H1 (cell line): ENCODE measurements around the gene BEST1. TPM values are rescaled to one million over a fixed set of nuclear protein-coding genes. Genes with fewer than 3 reads are reported as not detected.

Experiments
- CTCF ChIA-PET: fragments of 300-600 bp; sonication (Branson Sonifier 250); formaldehyde crosslinking; loops from one replicate; lab custom pipeline; 2021; ENCODE audit not compliant: partially characterized antibody; lab: Charles Lee
- POLR2A ChIA-PET: fragments of 300-600 bp; sonication (Branson Sonifier 250); formaldehyde crosslinking; loops from one replicate; lab custom pipeline; 2021; ENCODE audit warnings: inconsistent platforms; ENCODE audit not compliant: partially characterized antibody; lab: Charles Lee
- DNase-seq, 2 experiments: peaks; one replicate each; pipeline versions ENCODE4 v3.0.0 to v3.0.0-alpha.2; 2010 to 2022; ENCODE audit warnings: low spot score in 2 of 2, low read depth in 1 of 2, mixed read lengths in 1 of 2
- FAIRE-seq: peaks from 2 replicates; lab custom pipeline; 2011; peaks lifted over from hg19 to GRCh38; lab: Jason Lieb, UNC
- H2AFZ ChIP-seq: 2 replicates; pipeline ENCODE4 v1.8.1; 2012; ENCODE audit warnings: low read length, inconsistent platforms
- H2AK5ac ChIP-seq: 2 replicates; pipeline ENCODE4 v1.6.1; 2013; ENCODE audit warnings: low read depth, low read length
- H2BK120ac ChIP-seq: replicated peaks from 2 replicates; pipeline ENCODE3; 2013; ENCODE audit warnings: low read depth, low read length, inconsistent platforms
- H2BK12ac ChIP-seq: 2 replicates; pipeline ENCODE4 v1.6.1; 2013; ENCODE audit warnings: low read depth, low read length
- H2BK15ac ChIP-seq: 2 replicates; pipeline ENCODE4 v1.6.1; 2013; ENCODE audit warnings: low read length
- H2BK20ac ChIP-seq: 2 replicates; pipeline ENCODE4 v1.6.1; 2013; ENCODE audit warnings: low read length
- H2BK5ac ChIP-seq: 2 replicates; pipeline ENCODE4 v1.6.1; 2013; ENCODE audit warnings: low read depth, low read length
- H3K14ac ChIP-seq: 2 replicates; pipeline ENCODE4 v1.6.1; 2013; ENCODE audit warnings: inconsistent platforms; ENCODE audit not compliant: insufficient read length
- H3K18ac ChIP-seq: 2 replicates; pipeline ENCODE4 v1.6.1; 2013; ENCODE audit warnings: low read length; ENCODE audit errors: extremely low read depth
- H3K23ac ChIP-seq: 2 replicates; pipeline ENCODE4 v1.6.1; 2013; ENCODE audit warnings: inconsistent platforms; ENCODE audit not compliant: insufficient read length
- H3K23me2 ChIP-seq: 2 replicates; pipeline ENCODE4 v1.6.1; 2013; ENCODE audit warnings: low read depth, low read length
- H3K27ac ChIP-seq: 2 replicates; pipeline ENCODE4 v1.6.1; 2011; ENCODE audit warnings: low read depth, low read length, inconsistent platforms
- H3K27me3 ChIP-seq, 4 experiments: replicated peaks in 1 of 4; 1 replicate in 1 of 4; 2 replicates in 3 of 4; pipeline versions ENCODE4 v1.6.1 to v1.8.1; 2011 to 2013; ENCODE audit warnings: low read length in 3 of 4, mild to moderate bottlenecking in 3 of 4, inconsistent platforms in 2 of 4, mixed read lengths in 2 of 4, moderate library complexity in 1 of 4; ENCODE audit not compliant: control insufficient read depth in 3 of 4, insufficient read depth in 3 of 4; ENCODE audit errors: extremely low read depth in 1 of 4
- H3K36me3 ChIP-seq, 4 experiments: 2 replicates each; pipeline versions ENCODE4 v1.6.1 to v1.8.1; 2011 to 2013; ENCODE audit warnings: mild to moderate bottlenecking in 4 of 4, low read length in 3 of 4, moderate library complexity in 2 of 4, control low read depth in 1 of 4, inconsistent platforms in 1 of 4; ENCODE audit not compliant: insufficient read depth in 4 of 4, control insufficient read depth in 2 of 4
- H3K4ac ChIP-seq: replicated peaks from 2 replicates; pipeline ENCODE3; 2013; ENCODE audit warnings: low read length, low read depth, mixed read lengths, inconsistent platforms; ENCODE audit not compliant: insufficient read length
- H3K4me1 ChIP-seq, 4 experiments: replicated peaks in 1 of 4; 1 replicate in 1 of 4; 2 replicates in 3 of 4; pipeline versions ENCODE4 v1.6.1 to v1.8.1; 2011 to 2013; ENCODE audit warnings: low read length in 3 of 4, inconsistent platforms in 2 of 4, mixed read lengths in 1 of 4; ENCODE audit not compliant: insufficient read depth in 4 of 4, control insufficient read depth in 3 of 4
- H3K4me2 ChIP-seq, 2 experiments: 2 replicates each; pipeline versions ENCODE4 v1.6.1 to v1.8.1; 2011 to 2013; ENCODE audit warnings: low read depth in 2 of 2, low read length in 2 of 2, control low read depth in 1 of 2, inconsistent platforms in 1 of 2, mild to moderate bottlenecking in 1 of 2; ENCODE audit not compliant: insufficient read depth in 1 of 2
- H3K4me3 ChIP-seq, 4 experiments: fragments of 200-600, 300-600 bp in 1 of 4; sonication (generic), shearing (Covaris generic), sonication (Bioruptor Twin) in 1 of 4; 2 replicates each; pipeline versions ENCODE4 v1.5.1 to v1.8.1; 2011 to 2016; ENCODE audit warnings: low read length in 4 of 4, low read depth in 3 of 4, control low read depth in 2 of 4, inconsistent platforms in 2 of 4, mild to moderate bottlenecking in 2 of 4, mixed read lengths in 1 of 4, moderate library complexity in 1 of 4; ENCODE audit not compliant: insufficient read depth in 2 of 4; ENCODE audit errors: extremely low read depth in 1 of 4
- H3K56ac ChIP-seq: replicated peaks from 2 replicates; pipeline ENCODE3; 2013; ENCODE audit warnings: low read depth, mild to moderate bottlenecking, mixed read lengths, low read length, inconsistent platforms; ENCODE audit not compliant: insufficient read length
- H3K79me1 ChIP-seq: 2 replicates; pipeline ENCODE4 v1.6.1; 2013; ENCODE audit warnings: low read depth, low read length, control low read depth
- H3K79me2 ChIP-seq, 2 experiments: 2 replicates each; pipeline versions ENCODE4 v1.6.1 to v1.8.1; 2012 to 2013; ENCODE audit warnings: low read length in 2 of 2, mild to moderate bottlenecking in 2 of 2, inconsistent platforms in 1 of 2; ENCODE audit not compliant: insufficient read depth in 2 of 2, control insufficient read depth in 1 of 2
- H3K9ac ChIP-seq, 4 experiments: replicated peaks in 1 of 4; 1 replicate in 1 of 4; 2 replicates in 3 of 4; pipeline versions ENCODE4 v1.6.1 to v1.8.1; 2011 to 2013; ENCODE audit warnings: low read depth in 3 of 4, low read length in 3 of 4, control low read depth in 2 of 4, mild to moderate bottlenecking in 2 of 4, moderate library complexity in 2 of 4, inconsistent platforms in 1 of 4; ENCODE audit errors: extremely low read depth in 1 of 4
- H3K9me3 ChIP-seq, 2 experiments: 2 replicates each; pipeline versions ENCODE4 v1.6.1 to v1.8.1; 2012 to 2013; ENCODE audit warnings: mild to moderate bottlenecking in 2 of 2, moderate library complexity in 2 of 2, control low read depth in 1 of 2, inconsistent platforms in 1 of 2, low read depth in 1 of 2, low read length in 1 of 2, mixed read lengths in 1 of 2; ENCODE audit not compliant: insufficient read depth in 2 of 2
- H4K20me1 ChIP-seq, 2 experiments: replicated peaks in 1 of 2; 2 replicates each; pipeline versions ENCODE3 to v1.8.1; 2011 to 2013; ENCODE audit warnings: inconsistent platforms in 2 of 2, low read length in 2 of 2, mild to moderate bottlenecking in 1 of 2; ENCODE audit not compliant: insufficient read depth in 2 of 2, control insufficient read depth in 1 of 2
- H4K5ac ChIP-seq: 2 replicates; pipeline ENCODE4 v1.6.1; 2013; ENCODE audit warnings: low read length, low read depth, mixed read lengths, inconsistent platforms; ENCODE audit not compliant: insufficient read length
- H4K8ac ChIP-seq: 2 replicates; pipeline ENCODE4 v1.8.0; 2013; ENCODE audit warnings: mild to moderate bottlenecking, moderate library complexity, low read length, inconsistent platforms; ENCODE audit not compliant: insufficient read depth; ENCODE audit errors: extremely low read depth
- H4K91ac ChIP-seq: replicated peaks from 2 replicates; pipeline ENCODE3; 2013; ENCODE audit warnings: low read length, mixed read lengths, inconsistent platforms; ENCODE audit not compliant: insufficient read length
- PHF8 ChIP-seq: fragments of 200-600 bp; sonication (generic); conservative IDR thresholded peaks from 2 replicates; pipeline ENCODE4 v1.7.1; 2012; ENCODE audit warnings: low read depth, mild to moderate bottlenecking, inconsistent platforms, low read length, moderate library complexity
- POLR2A ChIP-seq, 2 experiments: IDR thresholded peaks; 1 replicate in 1 of 2; 2 replicates in 1 of 2; pipeline ENCODE4 v1.6.1; 2011; ENCODE audit warnings: low read depth in 2 of 2, low read length in 2 of 2, mild to moderate bottlenecking in 2 of 2; ENCODE audit errors: control extremely low read depth in 1 of 2
- POLR2AphosphoS5 ChIP-seq: IDR thresholded peaks from 2 replicates; pipeline ENCODE4 v1.6.1; 2011; ENCODE audit warnings: low read depth, low read length
- RFX5 ChIP-seq: IDR thresholded peaks from 2 replicates; pipeline ENCODE4 v1.6.1; 2011; ENCODE audit warnings: low read depth, low read length, improper control_type of control experiment, borderline replicate concordance
- WGBS, 2 experiments: shearing (Covaris generic) in 1 of 2; methylation state at CpG; one replicate each; pipeline versions ENCODE4 v1.1.6 to v1.1.7; 2013 to 2015; ENCODE audit warnings: low lambda C conversion rate in 2 of 2, mixed read lengths in 2 of 2, inconsistent platforms in 1 of 2, low coverage in 1 of 2, missing lambda C conversion rate in 1 of 2; ENCODE audit not compliant: insufficient replicate concordance in 2 of 2, insufficient coverage in 1 of 2, insufficient read length in 1 of 2; ENCODE audit errors: extremely low coverage in 1 of 2, missing lambda C conversion rate in 1 of 2; 5-methylcytosine and 5-hydroxymethylcytosine counted together
- polyA plus RNA-seq, 7 experiments: library from polyadenylated mRNA; depleted of rRNA in 3 of 7; stranded (reverse) in 5 of 7; unstranded in 2 of 7; fragments of >200 nt in 5 of 7; fragments of 200-250 nt in 2 of 7; gene quantifications; 1 replicate in 5 of 7; 2 replicates in 1 of 7; 4 replicates in 1 of 7; pipeline versions ENCODE4 v1.2.1 to v1.2.3, GENCODE V29; 2011 to 2013; ENCODE audit warnings: missing spikeins in 2 of 7, mixed read lengths in 2 of 7
- total RNA-seq: library from RNA; stranded (reverse); fragmentation: NEBNext Ultra II Directional; extraction: Animal tissue kit (Norgen Biotek cat#: 25700); gene quantifications from 2 replicates; pipeline ENCODE4 v1.2.1, GENCODE V29; 2021

The BEST1 gene
- total and polyA plus RNA-seq, 2 of the 8 experiments (the other 6 are each of a cell fraction or from before 2014, with no cell fraction given), result 0.22 to 0.62 TPM

- H3K4me3 ChIP-seq, result no peak overlapping the region
- H3K79me2 ChIP-seq, result no peaks in the 10 kb centered on the region
- 93% methylated on average over 3 of the region's 3 CpGs; no CpG with 5 or more reads in 1 of the 2 experiments for WGBS, 2 experiments
- H3K23ac ChIP-seq, result no peak overlapping the region
- H3K79me1 ChIP-seq, result no peaks in the 10 kb centered on the region
- no peaks in the 10 kb centered on the region for H3K27me3 ChIP-seq
- H3K9ac ChIP-seq, result no peak overlapping the region
- no peak overlapping the region for H3K4ac ChIP-seq
- H4K91ac ChIP-seq, result no peak overlapping the region
- H3K27ac ChIP-seq, result no peak overlapping the region
- H3K4me2 ChIP-seq, result no peak overlapping the region
- POLR2A ChIA-PET, result interaction anchor here (1.5 to 1.6 kb wide), 2 partner anchors 44 to 47 kb away, joined by 4 to 5 read pairs; partner anchors contain the start of gene FTH1
- CTCF ChIA-PET, result interaction anchor here (0.6 to 3.6 kb wide), 6 partner anchors 19 to 1681 kb away, joined by 3 to 14 read pairs (median 3); no protein-coding TSS in a partner anchor
- no peak overlapping the region for H2AFZ ChIP-seq
- no peak overlapping the region for H3K14ac ChIP-seq
- no peaks in the 10 kb centered on the region for H4K20me1 ChIP-seq
- DNase-seq (no peak), FAIRE-seq (no peak)
- no peaks in the 10 kb centered on the region for H3K23me2 ChIP-seq
- no peak overlapping the region for H3K18ac ChIP-seq
- H2BK20ac ChIP-seq, result 0 out of 2 replicates have a peak overlapping the region, but pooled peaks have one; percentile 9
- no peak overlapping the region for H2BK120ac ChIP-seq
- peaks cover 0 to 3% (median 0%) of the 10 kb centered on the region in 4 experiments; a peak in 1 of 7 replicates for H3K4me1 ChIP-seq
- no peak overlapping the region for H3K56ac ChIP-seq
- H2BK12ac ChIP-seq, result no peak overlapping the region
- no peak overlapping the region for H2AK5ac ChIP-seq
- no peak overlapping the region for H4K5ac ChIP-seq
- no peak overlapping the region for H2BK5ac ChIP-seq
- no peaks in the 10 kb centered on the region; a peak in 1 of 4 replicates for H3K9me3 ChIP-seq
- H3K36me3 ChIP-seq, result no peaks in the 10 kb centered on the region
- H4K8ac ChIP-seq, result no peak overlapping the region
- H2BK15ac ChIP-seq, result no peak overlapping the region
- TF ChIP-seq POLR2AphosphoS5, result no peak
- TF ChIP-seq PHF8, result no peak
- TF ChIP-seq POLR2A (IDR thresholded peaks at IDR 0.05; ENCODE audit: control extremely low read depth in 1 of 2, low read depth in 2 of 2, low read length in 2 of 2), result no peak
- no peak for TF ChIP-seq RFX5
These were observed 62.3 kb downstream of the BEST1 start for GRCh38 chr11:62012451-62012831.
